ENCODE measurements around the gene RHOF. TPM values are rescaled to one million over a fixed set of nuclear protein-coding genes. Genes with fewer than 3 reads are reported as not detected.

Gene RHOF
- total and polyA plus RNA-seq, 2 of the 8 experiments (the other 6 are each of a cell fraction or from before 2014, with no cell fraction given): 23.8 to 31.9 TPM

GRCh38 chr12:121827351-121828099 lies 34.0 kb upstream of the RHOF start:
- no peak for DNase-seq (ENCODE audit: low read depth in 1 of 2, low spot score in 2 of 2)
- H3K4me1 ChIP-seq (replicated peaks in 1 of 4; ENCODE audit: control insufficient read depth in 3 of 4, insufficient read depth in 4 of 4, low read length in 3 of 4): no peaks in the 10 kb centered on the region
- H3K9ac ChIP-seq (replicated peaks in 1 of 4; ENCODE audit: extremely low read depth in 1 of 4, low read depth in 3 of 4, low read length in 3 of 4): no peak overlapping the region
- no peak overlapping the region for H2BK15ac ChIP-seq (ENCODE audit: low read length)
- no peak overlapping the region for H3K4me3 ChIP-seq (ENCODE audit: extremely low read depth in 1 of 4, insufficient read depth in 2 of 4, low read depth in 3 of 4, low read length in 4 of 4)
- no peak overlapping the region for H4K5ac ChIP-seq (ENCODE audit: insufficient read length, low read depth, low read length)
- no peak overlapping the region for H4K91ac ChIP-seq (replicated peaks; ENCODE audit: insufficient read length, low read length)
- no peak overlapping the region for H2BK20ac ChIP-seq (ENCODE audit: low read length)
- ChIA-PET CTCF (ENCODE audit: partially characterized antibody) (interaction anchor here (0.7 to 14.5 kb wide), 15 partner anchors 9 to 204 kb away, joined by 3 to 163 read pairs (median 3); partner anchors contain the start of genes CFAP251 and RHOF), POLR2A (ENCODE audit: partially characterized antibody) (interaction anchor here (0.7 to 6.4 kb wide), 9 partner anchors 9 to 62 kb away, joined by 3 to 50 read pairs (median 5); partner anchors contain the start of genes RHOF and SETD1B)
- peak in 2 of 3 experiments; percentile 16 to 20; a peak in 2 of 4 replicates for TF ChIP-seq CTCF (IDR thresholded peaks at IDR 0.05; ENCODE audit: control extremely low read depth in 1 of 3, insufficient read depth in 1 of 3, low read depth in 1 of 3, low read length in 3 of 3)
- TF ChIP-seq TEAD4 (IDR thresholded peaks at IDR 0.05; ENCODE audit: low read depth, low read length): no peak
- TF ChIP-seq RAD21 (IDR thresholded peaks at IDR 0.05 in 1 of 2, conservative IDR thresholded peaks at IDR 0.05 in 1 of 2; ENCODE audit: low read depth in 2 of 2, low read length in 2 of 2): peak in 1 of 2 experiments; percentile 19; a peak in 1 of 4 replicates
- H4K8ac ChIP-seq (ENCODE audit: extremely low read depth, insufficient read depth, low read length): peak overlapping the region; percentile 14; the same call in 1 of the 2 replicates
- no peak overlapping the region for H2AFZ ChIP-seq (ENCODE audit: low read length)
- no peak overlapping the region for H3K14ac ChIP-seq (ENCODE audit: insufficient read length)
- H3K4me2 ChIP-seq (ENCODE audit: insufficient read depth in 1 of 2, low read depth in 2 of 2, low read length in 2 of 2): no peak overlapping the region
- no peak overlapping the region for H3K27ac ChIP-seq (ENCODE audit: low read depth, low read length)
- H3K56ac ChIP-seq (replicated peaks; ENCODE audit: insufficient read length, low read depth, low read length): no peak overlapping the region
- no peak overlapping the region for H2BK12ac ChIP-seq (ENCODE audit: low read depth, low read length)
- no peaks in the 10 kb centered on the region for H3K23me2 ChIP-seq (ENCODE audit: low read depth, low read length)
- H3K36me3 ChIP-seq (ENCODE audit: control insufficient read depth in 2 of 4, insufficient read depth in 4 of 4, low read length in 3 of 4): peaks cover 3 to 48% (median 20%) of the 10 kb centered on the region in 4 experiments; a peak in 7 of 8 replicates
- no peaks in the 10 kb centered on the region for H3K79me1 ChIP-seq (ENCODE audit: low read depth, low read length)
- H3K27me3 ChIP-seq (replicated peaks in 1 of 4; ENCODE audit: control insufficient read depth in 3 of 4, extremely low read depth in 1 of 4, insufficient read depth in 3 of 4, low read length in 3 of 4): no peaks in the 10 kb centered on the region
- H3K79me2 ChIP-seq (ENCODE audit: control insufficient read depth in 1 of 2, insufficient read depth in 2 of 2, low read length in 2 of 2): no peaks in the 10 kb centered on the region
- no peak overlapping the region for H3K4ac ChIP-seq (replicated peaks; ENCODE audit: insufficient read length, low read depth, low read length)
- peaks cover 0 to 9% of the 10 kb centered on the region in 2 experiments for H4K20me1 ChIP-seq (replicated peaks in 1 of 2; ENCODE audit: control insufficient read depth in 1 of 2, insufficient read depth in 2 of 2, low read length in 2 of 2)
- FAIRE-seq: no peak
- no peaks in the 10 kb centered on the region for H3K9me3 ChIP-seq (ENCODE audit: insufficient read depth in 2 of 2, low read depth in 1 of 2, low read length in 1 of 2)
- H2BK5ac ChIP-seq (ENCODE audit: low read depth, low read length): no peak overlapping the region; the same call in 1 of the 2 replicates
- H2BK120ac ChIP-seq (replicated peaks; ENCODE audit: low read depth, low read length): no peak overlapping the region
- H3K18ac ChIP-seq (ENCODE audit: extremely low read depth, low read length): no peak overlapping the region
- no peak overlapping the region for H3K23ac ChIP-seq (ENCODE audit: insufficient read length)
- 95% methylated on average over 36 of the region's 48 CpGs; no CpG with 5 or more reads in 1 of the 2 experiments for WGBS, 2 experiments (ENCODE audit: extremely low coverage in 1 of 2, insufficient coverage in 1 of 2, insufficient read length in 1 of 2, insufficient replicate concordance in 2 of 2, low coverage in 1 of 2, low lambda C conversion rate in 2 of 2, missing lambda C conversion rate in 1 of 2)
- no peak overlapping the region for H2AK5ac ChIP-seq (ENCODE audit: low read depth, low read length)
